Ascending aorta (tissue), 2 donors: Measurements from ENCODE around the gene ADAM11. TPM values are rescaled to one million over a fixed set of nuclear protein-coding genes. Genes with fewer than 3 reads are reported as not detected.

Source experiments
- DNase-seq, 2 donors: peaks; one replicate each; pipeline ENCODE4 v3.0.0-alpha.2; 2019; ENCODE audit warnings: low spot score in 2 of 2
- H3K27ac ChIP-seq, 2 donors: fragments of 200-600 bp; sonication (generic); one replicate each; pipeline ENCODE4 v1.5.1; 2016 to 2017; ENCODE audit warnings: mild to moderate bottlenecking in 1 of 2
- H3K27me3 ChIP-seq: fragments of 200-600 bp; sonication (generic); one replicate; pipeline ENCODE4 v1.5.1; 2017
- H3K36me3 ChIP-seq, 2 donors: fragments of 200-600 bp; sonication (generic); one replicate each; pipeline ENCODE4 v1.5.1; 2016
- H3K4me1 ChIP-seq, 2 donors: fragments of 200-600 bp; sonication (generic); one replicate each; pipeline ENCODE4 v1.5.1; 2016 to 2017; ENCODE audit warnings: mild to moderate bottlenecking in 1 of 2
- H3K4me3 ChIP-seq, 2 donors: fragments of 200-600 bp; sonication (generic); one replicate each; pipeline ENCODE4 v1.5.1; 2016 to 2017; ENCODE audit warnings: mild to moderate bottlenecking in 1 of 2
- H3K9me3 ChIP-seq, 2 donors: fragments of 200-600 bp; sonication (generic); one replicate each; pipeline ENCODE4 v1.5.1; 2016
- intact Hi-C: fragments of 100-400 bp; cut with DNase I; formaldehyde crosslinking; loops from one replicate; pipeline ENCODE4 v1.15.1; 2023
- total RNA-seq: library from RNA; depleted of rRNA; stranded (reverse); fragments of >200 nt; gene quantifications from one replicate; pipeline ENCODE4 v1.1.0, GENCODE V29; 2016
- TF ChIP-seq, protein P1 (sequence below), 3 experiments: fragments of 200-600 bp in 2 of 3; fragments of 450-650 bp in 1 of 3; sonication (generic) in 2 of 3; IDR thresholded peaks; one replicate each; pipeline ENCODE4 v1.5.1; 2016 to 2019; ENCODE audit warnings: antibody characterized with exemption in 3 of 3, mild to moderate bottlenecking in 1 of 3, moderate library complexity in 1 of 3

Gene ADAM11
- total RNA-seq, 1 donor from 2014 or later = not detected

DNA sequence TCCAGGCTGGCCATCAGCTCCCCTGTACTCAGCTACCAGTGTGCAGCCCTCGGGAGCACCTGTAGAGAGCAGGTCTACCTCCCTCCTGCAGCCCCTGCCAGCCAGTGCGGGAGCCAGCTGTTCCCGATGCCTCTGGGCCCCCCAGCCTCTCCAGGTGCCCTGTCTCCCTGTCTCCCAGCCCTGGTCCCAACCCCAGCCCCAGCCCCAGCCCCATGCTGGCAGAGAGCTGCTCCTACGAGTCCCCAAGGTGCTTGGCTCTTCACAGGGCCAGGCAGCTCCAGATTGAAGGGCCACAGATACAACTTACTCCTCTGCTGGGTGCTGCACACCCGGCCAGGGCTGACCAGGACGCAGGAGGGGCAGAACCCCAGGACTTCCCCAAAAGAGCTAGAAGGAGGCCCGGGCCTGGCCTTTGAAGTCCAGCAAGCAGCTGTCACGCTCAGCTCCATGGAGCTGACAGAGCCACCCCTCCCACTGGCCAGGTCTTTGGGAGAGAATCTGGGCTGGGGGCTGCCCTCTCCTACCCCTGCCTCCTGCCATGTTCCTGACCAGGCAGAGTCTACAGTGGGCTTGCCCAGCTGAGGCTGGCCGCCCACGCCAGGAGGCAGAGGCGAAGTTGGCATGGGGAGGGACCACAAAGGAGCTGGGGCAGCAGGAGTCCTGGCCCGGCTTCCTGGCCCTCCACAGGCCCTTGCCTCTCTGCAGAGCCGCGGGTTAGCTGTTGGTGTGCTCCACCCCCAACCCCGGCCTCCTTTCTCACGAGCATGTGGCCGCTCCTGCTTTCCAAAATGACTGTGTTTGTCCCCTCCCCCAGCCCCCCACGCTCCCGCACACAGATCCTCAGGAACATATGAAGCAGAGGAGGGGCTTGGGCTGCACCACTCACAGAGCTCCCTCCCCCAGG lies 9.5 kb upstream of the ADAM11 start:
- intact Hi-C loops = no loop called here
- DNase-seq = no peak
- no peaks in the 10 kb centered on the region for H3K36me3 ChIP-seq
- no peaks in the 10 kb centered on the region for H3K4me1 ChIP-seq
- H3K4me3 ChIP-seq = peak overlapping the region; percentile 8 to 47
- H3K27me3 ChIP-seq = no peaks in the 10 kb centered on the region
- TF ChIP-seq, protein P1, sequence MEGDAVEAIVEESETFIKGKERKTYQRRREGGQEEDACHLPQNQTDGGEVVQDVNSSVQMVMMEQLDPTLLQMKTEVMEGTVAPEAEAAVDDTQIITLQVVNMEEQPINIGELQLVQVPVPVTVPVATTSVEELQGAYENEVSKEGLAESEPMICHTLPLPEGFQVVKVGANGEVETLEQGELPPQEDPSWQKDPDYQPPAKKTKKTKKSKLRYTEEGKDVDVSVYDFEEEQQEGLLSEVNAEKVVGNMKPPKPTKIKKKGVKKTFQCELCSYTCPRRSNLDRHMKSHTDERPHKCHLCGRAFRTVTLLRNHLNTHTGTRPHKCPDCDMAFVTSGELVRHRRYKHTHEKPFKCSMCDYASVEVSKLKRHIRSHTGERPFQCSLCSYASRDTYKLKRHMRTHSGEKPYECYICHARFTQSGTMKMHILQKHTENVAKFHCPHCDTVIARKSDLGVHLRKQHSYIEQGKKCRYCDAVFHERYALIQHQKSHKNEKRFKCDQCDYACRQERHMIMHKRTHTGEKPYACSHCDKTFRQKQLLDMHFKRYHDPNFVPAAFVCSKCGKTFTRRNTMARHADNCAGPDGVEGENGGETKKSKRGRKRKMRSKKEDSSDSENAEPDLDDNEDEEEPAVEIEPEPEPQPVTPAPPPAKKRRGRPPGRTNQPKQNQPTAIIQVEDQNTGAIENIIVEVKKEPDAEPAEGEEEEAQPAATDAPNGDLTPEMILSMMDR (IDR thresholded peaks at IDR 0.05) = no peak
- no peak overlapping the region for H3K27ac ChIP-seq
- H3K9me3 ChIP-seq = no peaks in the 10 kb centered on the region

DNA sequence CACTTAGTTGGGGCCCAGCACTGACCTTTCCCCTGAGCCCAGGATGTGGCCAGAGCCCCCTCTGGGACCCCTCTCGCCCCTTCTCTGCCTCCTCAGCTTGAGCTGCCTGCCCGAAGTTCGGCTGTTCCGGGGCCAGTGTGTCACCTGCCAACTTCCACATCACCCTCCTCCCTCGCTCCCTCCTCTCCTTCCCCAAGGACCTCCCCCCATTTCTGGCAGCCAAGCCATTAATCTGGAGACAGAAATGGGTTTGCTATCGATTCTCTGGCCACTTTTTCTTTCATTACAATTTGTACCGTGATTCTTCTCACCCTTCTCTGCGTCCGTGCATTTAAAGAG lies 8.8 kb upstream of the ADAM11 start:
- H3K4me1 ChIP-seq = no peaks in the 10 kb centered on the region
- H3K9me3 ChIP-seq = no peaks in the 10 kb centered on the region
- H3K4me3 ChIP-seq = peak overlapping the region; percentile 8 to 47
- no peak overlapping the region for H3K27ac ChIP-seq
- TF ChIP-seq, protein P1 (IDR thresholded peaks at IDR 0.05) = no peak
- no peaks in the 10 kb centered on the region for H3K27me3 ChIP-seq
- H3K36me3 ChIP-seq = no peaks in the 10 kb centered on the region
- DNase-seq = no peak
- intact Hi-C loops = no loop called here

DNA sequence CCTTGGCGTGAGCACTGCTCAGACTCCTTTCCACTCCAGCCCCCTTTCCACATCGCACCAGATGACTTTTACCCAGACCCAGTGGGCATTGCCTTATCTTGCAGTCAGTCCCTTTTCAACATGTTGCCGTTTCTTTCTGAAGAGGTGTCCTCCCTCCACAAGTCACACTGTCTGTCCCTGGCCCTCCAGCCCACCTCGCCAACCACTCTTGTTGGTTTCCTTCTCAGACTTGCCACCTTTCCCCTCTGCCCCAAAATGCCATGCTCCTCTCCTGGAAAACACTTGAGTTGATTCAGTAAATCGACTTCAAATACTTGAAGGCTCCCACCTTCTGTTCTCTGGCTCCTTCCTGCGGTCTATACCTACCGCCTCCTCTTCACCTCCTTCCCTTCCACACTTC lies 7.5 kb upstream of the ADAM11 start:
- DNase-seq = no peak
- Histone ChIP-seq H3K4me3 (no peak overlapping the region), H3K9me3 (no peaks in the 10 kb centered on the region), H3K4me1 (no peaks in the 10 kb centered on the region), H3K27me3 (no peaks in the 10 kb centered on the region), H3K27ac (no peak overlapping the region), H3K36me3 (no peaks in the 10 kb centered on the region)
- intact Hi-C loops = no loop called here
- TF ChIP-seq, protein P1 (IDR thresholded peaks at IDR 0.05) = no peak

DNA sequence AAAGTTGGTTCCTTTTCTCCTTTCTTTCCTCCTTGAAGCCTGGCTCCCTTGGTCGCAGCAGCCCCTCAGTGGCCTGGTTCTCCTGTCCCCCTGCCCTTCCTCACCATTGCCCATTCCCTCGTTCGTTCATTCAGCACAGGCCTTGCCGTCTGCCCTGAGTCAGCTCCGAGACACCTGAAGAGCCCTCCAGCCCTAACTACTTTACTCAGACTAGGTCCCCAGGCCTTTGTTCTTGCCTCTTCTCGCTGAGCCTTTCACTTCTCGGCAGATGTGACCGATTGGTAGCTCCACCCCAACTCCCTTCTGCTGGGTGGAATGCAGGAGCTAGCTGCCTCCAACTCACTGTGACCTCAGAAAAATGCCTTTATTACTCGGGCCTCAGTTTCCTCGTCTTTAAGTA lies 7.0 kb upstream of the ADAM11 start:
- TF ChIP-seq, protein P1 (IDR thresholded peaks at IDR 0.05) = no peak
- no peaks in the 10 kb centered on the region for H3K4me1 ChIP-seq
- no peak for DNase-seq
- H3K4me3 ChIP-seq = no peak overlapping the region
- no peaks in the 10 kb centered on the region for H3K9me3 ChIP-seq
- H3K27ac ChIP-seq = no peak overlapping the region
- intact Hi-C loops = no loop called here
- no peaks in the 10 kb centered on the region for H3K36me3 ChIP-seq
- H3K27me3 ChIP-seq = no peaks in the 10 kb centered on the region

DNA sequence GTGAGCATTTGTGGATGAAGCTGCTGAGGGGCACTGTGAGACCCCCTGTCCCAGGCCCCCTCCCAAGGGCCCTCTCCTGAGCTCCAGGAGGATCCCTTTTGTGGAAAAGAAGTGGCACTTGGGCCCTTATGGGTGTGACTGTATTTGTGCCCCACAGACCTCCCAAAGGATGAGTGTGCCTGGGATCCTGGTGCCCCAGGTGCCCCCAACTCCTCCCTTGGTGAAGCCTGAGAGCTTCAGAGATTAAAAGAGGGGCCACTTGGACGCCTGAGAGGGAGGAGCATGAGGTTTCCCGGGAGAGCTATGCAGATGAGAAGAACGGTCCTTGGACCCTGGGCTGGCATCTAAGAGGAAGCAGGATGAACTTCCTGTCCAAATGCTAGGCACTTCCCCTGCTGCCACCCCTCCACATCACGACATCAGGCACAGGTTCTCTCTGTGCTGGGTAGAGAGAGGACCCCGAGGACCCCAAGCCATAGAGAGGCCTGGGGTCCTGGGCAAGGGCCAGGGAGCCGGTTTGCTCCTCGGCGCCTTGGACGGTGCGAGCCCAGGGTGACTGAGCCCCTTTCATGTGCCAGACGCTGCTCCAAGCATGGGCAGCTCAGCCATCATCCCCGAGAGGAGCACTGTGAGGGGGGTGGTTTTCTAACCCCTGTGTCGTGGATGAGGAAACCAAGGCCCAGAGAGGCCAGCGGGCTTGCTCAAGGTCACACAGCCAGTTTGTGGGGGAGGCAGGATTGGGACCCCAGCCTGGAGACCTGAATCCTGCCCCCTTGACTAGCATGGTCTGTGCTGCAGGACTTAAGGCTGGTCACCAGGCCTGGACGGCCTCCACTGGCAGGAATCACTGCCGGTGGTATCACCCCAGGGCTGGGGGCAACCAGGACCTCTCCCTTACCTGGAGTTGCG lies 5.6 kb upstream of the ADAM11 start:
- Histone ChIP-seq H3K27me3 (no peaks in the 10 kb centered on the region), H3K9me3 (no peaks in the 10 kb centered on the region), H3K4me3 (no peak overlapping the region), H3K27ac (no peak overlapping the region), H3K36me3 (no peaks in the 10 kb centered on the region), H3K4me1 (no peaks in the 10 kb centered on the region)
- no peak for DNase-seq
- intact Hi-C loops = no loop called here
- TF ChIP-seq, protein P1 (IDR thresholded peaks at IDR 0.05) = no peak
